GM21390 (cell line): ENCODE results near the gene LRRC74B.
"Not testable (repeated sequence)": the region's sequence is repeated elsewhere in the genome, so short reads cannot be mapped to it uniquely, and the experiment has no call there.

Experiments used
- ATAC-seq: cut with Tn5 transposase; IDR thresholded peaks from one replicate; pipeline ENCODE4 v1.9.1; 2021; ENCODE audit not compliant: unreplicated experiment

LRRC74B gene

DNA sequence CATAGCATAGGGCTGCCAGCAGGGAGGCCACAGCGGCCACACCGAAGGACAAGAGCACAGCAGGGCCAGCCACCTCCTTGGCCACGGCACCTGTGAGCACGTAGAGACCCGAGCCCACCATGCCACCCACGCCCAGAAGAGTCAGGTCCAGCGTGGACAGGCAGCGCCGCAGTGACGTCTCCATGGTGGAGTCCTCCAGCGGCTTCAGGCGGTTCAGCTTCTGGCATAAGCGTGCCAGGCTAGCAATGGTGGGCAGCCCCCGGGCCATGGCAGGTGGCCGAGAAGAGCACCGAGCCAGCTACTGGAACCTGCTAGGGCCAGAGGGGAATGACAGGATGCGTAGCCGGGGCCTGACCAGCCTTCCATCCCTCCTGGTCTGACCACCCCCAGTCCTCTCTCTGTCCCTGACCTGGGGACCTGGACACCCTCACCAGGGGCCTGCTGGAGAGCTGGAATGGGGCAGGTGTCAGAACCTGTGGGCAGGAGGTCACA is 14.2 kb upstream of the LRRC74B start:
- no peak for ATAC-seq

DNA sequence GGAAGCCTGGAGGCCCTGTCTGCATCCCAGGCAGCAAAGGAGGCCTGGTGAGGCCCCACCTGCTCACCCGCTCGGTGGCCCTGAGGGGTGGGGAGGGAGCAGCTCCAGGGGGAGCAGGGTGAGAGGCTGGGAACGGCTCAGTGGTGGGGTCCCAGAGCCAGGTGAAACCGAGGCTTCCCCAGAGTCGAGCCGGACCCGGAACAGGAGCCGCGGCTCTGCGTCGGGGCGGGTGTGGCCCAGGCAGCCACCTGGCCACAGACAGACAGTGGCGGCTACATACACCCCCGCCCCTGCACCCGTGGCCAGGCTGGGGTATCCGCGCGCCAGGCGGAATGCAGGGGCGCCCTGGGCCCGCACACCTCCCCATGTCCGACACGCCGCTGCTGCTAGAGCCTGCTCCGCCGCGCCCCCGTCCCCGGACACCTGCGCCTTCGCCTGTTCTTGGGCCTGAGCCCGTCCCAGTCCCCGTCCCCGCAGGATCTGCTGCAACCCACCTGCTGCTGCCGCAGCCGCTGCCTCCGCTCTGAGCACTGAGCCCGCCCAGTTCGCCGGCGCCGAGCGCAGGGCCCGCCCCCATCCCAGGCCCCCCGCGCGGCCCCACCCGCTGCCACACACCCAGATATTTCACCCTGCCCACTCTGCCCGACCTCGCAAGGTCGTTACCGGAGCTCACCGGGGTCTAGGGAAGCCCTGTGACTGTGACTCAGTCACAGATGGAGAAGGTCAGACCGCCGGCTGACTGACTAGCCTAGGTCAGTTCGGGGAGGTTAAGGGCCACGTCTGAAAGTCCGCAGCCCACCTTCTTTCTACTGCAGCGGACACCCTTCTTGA is 13.5 kb upstream of the LRRC74B start, which contains the start of gene SLC7A4:
TSS of gene SLC7A4 (minus strand) at position 525 of the 831 bp plus-strand sequence. CDS start 749 bp downstream, outside the sequence.
- no peak for ATAC-seq

DNA sequence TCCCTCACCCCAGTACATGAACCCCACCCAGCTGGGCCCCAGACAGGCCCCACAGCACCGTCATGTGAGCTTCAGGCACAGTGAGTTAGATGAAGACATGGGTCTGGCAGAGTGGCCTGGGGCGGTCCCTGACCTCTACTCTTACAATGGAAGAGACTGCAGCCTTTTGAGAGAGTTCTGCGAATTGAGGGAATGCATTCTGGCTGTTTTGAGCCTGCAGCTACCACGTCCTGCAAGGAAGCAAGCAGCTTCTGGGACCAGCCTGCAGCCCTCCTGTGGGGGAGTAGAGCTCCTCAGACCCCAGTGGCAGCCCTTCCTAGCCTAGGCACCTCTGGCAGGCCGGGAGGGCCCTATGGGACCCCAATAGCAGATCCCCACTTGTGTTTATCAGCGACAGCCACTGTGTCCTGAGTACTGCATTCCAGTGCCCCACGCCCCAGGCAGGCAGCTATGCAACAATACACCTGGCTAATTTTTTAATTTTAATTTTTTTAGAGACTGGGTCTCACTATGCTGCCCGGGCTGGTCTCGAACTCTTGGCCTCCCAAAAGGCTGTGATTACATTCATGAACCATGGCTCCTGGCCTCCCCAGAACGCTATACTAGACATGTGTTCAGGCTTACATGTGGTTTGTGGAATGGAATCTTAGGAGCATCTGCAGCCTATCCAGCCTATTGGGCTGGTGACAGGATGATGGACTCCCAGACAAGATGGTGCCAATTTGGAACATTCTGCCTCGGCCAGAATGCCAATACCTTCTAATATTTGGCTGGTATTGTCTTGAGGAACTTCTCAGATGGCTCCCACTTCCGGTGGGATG is 12.7 kb upstream of the LRRC74B start:
- ATAC-seq: no peak

DNA sequence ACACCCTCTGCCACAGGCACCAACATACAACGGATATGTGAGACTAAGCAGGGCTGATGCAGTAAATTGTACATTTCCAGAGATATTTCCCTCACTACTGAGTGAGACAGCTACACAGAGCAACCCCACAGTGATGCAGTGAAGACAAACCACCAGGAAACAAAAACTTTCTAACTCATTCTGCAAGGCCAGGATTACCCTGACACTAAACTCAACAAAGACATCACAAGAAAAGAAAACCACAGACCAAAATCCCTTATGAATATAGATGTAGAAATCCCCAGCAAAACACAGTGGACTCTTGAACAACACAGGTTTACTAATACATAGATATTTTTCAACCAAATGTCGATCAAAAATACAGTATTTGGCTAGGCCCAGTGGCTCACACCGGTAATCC is 11.9 kb upstream of the LRRC74B start:
- no peak for ATAC-seq

DNA sequence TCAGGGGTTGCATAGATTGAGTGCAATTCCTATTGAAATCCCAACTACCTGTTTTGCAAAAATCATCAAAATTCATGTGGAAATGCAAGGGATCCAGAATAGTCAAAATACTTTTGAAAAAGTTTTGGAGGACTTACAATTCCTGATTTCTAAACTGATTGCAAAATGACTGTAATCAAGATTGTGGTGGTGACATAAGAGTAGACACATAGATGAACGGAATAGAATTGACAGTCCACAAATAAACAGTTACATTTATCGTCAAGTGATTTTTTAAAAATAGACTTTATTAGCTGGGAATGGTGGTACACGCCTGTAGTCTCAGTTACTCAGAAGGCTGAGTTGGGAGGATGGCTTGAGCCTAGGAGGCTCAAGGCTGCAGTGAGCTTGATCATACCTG is 10.8 kb upstream of the LRRC74B start:
- no peak for ATAC-seq

DNA sequence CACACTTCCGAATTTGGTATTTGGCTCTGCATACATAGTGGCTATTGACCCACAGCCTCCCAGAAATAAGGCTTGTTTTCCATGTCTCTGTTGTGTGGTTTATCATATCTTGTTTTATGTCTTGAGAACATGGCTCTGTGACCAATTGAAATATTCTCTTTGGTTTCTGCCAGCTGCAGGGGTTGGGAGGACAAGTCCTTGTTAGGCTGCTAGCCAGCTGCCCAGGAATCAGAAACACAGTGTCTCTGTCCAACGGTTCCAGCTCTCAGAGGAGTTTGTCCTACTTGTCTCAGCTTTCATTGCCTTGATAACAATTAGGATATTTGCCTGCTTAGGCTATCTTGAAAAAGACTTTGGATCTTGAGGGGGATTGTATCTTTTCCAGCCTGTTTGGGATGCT is 7.3 kb upstream of the LRRC74B start:
- ATAC-seq: no peak

DNA sequence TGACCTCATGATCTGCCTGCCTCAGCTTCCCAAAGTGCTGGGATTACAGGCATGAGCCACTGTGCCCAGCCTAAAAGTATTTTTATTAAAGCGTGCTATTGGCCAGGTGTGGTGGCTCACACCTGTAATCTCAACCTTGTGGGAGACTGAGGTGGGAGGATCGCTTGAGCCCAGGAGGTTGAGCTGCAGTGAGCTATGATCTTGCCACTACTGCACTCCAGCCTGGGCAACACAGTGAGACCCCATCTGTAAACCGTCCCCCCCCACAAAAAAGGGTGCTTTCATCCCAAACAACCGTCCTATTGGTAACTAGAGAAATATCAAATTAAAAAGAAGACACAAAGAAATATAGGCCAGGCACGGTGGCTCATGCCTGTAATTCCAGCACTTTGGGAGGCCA is 6.6 kb upstream of the LRRC74B start:
- not testable (repeated sequence) for ATAC-seq

DNA sequence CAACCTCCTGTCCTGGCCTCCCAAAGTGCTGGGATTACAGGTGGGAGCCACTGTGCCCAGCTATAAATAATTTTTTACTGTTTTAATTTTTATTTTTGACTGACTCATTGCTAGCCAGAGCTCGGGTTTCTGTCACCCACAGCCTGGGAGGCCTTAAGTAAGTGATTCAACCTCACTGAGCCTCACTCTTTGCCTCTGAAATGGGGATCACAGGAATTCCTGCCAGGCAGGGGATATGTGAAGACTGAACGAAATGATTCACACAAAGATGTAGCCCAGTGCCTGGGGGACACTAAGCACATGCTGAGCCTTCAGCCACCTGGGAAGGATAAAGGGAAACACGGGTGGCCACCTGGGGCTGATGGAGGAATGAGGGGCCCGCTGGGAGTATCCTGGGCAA is 3.8 kb upstream of the LRRC74B start:
- no peak for ATAC-seq

DNA sequence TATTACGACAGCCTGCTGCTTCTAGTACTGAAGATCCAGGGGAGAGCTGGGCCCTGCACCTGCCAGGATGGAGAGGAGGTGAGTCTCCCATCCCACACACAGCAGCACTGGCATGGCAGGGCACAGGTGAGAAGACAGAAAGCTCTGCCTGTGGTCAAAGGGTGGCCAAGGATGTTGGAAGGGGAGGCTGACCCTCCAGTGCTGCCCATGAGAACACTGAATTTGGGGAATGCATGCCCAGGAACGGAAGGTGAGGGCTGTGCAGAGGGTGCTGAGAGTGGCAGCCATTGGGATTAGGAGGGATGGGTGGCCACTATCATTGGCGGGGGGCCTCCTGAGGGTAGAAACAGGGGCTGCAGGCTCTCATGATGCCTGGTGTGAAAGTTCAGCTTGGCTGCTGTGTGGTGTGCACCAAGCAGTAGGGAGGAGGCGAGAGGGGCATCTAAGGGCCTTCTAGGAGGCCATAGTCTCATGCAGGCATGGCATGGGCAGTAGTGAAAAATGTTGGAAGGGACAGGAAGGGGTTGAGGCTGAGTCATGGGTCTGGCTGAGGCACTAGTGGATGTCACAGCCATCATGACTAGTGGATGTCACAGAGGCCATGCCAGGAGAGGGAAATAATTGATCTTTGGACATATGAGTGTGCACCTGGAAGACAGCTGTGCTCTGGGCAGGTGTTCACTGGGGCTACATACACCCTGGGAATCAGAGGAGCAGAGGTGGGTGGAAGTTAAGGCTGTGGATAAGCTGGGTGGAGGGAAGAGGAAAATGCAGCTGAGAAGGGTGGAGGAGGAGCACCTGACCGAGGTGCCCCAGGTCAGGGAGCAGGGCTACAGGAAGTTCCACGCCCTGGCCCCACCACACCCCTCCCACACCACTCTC is 2.5 kb upstream of the LRRC74B start:
- ATAC-seq: no peak

DNA sequence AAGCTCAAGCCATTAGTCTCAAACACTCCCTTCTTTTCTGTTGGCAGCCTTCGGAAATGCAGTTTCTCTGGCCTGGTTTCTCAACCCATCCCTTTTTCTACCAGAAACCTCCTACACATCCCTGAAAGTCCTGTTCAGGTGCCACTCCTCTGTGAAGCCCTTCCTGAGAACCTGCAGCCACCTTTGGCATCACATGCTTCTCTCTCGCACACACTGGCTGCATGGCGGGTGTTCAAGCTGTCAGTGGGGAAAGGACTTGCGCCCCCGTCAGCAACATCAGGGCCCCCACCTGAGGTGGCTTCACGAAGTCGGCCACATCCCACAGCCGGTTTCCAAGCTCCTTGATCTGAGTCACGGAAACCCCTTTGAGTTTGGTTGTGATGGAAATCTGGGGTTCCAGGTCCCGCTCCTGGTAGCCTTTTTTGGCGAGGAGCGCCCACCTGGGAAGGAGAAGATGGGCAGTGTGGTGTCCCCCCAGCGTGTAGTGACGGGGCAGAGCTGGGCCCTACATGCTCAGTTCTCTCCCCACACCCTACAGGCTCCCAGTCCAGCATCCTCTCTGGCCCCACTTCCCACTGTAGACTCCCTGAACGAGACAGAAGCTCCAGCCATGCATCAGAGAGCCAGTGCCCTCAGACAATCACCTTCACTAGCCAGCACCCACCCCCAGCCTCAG is 1.7 kb upstream of the LRRC74B start:
- no peak for ATAC-seq

DNA sequence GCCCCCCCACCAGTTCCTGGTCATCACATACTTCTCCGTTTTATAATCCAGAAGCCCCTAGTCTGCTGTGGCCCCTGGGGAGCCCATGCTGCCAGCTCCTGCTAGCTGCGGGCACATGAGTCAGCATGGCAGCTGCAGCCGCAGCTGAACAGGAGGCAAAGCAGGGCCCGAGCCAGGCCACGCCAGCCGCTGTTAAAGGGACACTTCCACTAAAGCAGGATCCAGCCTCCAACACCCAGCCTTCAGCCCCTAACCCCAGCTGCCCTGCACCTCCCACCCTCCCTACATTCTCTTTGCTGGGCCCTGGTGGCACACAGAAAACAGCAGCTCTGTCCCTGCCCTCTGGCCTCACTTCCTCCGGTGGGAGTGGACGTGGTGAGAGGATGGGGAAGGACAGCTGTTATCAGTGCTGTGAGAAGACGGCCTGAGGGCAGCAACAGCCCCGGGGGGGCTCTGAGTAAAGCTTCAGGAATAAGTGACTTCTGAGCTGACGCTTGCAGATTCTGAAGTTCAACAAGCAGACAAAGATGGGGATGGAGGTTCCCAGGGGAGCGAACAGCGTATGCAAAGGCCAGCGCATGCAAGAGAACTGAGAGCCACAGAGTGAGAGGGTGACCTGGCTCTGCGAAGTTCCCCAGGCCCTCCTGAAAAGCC is 688 bp upstream of the LRRC74B start:
- no peak for ATAC-seq

DNA sequence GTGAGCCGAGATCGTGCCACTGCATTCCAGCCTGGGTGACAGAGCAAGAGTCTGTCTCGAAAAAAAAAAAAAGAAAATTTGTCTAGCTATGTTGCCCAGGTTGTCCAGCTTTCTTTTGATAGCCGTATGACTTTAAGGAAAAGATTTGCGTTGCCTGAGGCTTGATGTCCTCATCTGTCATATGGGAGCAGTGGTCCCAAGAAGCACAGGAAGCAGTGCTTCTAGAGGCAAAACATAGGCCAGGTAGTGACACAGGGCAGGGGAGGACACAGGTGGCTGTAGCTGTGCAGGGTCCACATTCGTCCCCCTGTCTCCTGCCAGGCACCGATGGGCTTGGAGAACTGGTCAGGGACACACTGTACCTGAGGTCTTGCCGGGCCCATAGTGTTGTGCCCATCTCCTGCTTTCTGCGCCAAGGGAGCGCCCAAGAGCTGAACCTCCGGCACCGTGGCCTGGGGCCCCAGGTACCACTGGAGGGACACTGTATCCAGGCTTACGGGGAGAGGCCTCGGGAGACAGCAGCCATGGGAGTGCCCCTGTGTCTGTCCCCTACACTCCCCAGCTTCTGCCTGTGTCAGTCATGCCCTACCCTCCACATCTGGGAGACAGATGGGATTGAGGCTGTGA is 1.4 kb downstream of the LRRC74B start:
- ATAC-seq: no peak

DNA sequence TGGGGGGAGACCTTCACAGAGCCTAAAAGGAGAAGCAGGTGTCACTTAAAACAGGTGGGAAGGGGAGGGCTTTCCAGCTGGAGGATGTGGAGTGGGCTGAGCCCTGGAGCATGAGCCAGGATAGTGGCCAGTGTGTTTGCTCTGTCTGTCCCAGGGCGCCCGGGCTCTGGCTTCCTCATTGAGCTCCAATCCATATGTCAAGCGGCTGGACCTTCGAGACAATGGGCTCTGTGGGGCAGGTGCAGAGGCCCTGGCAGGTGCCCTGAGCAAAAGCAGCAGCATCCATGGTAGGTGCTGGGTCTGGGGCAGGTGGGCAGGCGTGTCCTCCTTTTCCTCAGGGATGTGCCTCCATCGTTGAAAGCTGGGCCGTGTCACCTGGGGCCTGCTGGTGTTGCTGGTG is 2.0 kb downstream of the LRRC74B start:
- ATAC-seq: no peak

DNA sequence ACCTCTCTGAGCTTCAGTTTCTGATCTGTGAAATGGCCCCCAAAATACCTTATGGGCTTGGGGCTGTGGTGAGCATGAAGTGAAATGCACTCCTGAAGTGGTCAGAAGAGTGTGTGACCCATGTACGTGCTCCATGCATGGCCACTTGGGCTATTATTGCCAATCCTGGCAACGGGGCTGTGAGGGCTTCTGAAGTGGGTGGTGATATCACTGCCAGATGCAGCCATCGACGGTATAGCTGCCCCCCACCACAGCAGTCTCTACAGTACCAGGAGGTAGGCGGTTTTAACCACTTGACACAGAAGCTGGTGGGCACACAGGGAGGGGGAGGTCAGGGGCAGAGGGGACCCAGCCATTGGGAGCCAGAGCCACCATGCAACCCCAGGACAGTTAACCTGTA is 2.7 kb downstream of the LRRC74B start:
- not testable (repeated sequence) for ATAC-seq

DNA sequence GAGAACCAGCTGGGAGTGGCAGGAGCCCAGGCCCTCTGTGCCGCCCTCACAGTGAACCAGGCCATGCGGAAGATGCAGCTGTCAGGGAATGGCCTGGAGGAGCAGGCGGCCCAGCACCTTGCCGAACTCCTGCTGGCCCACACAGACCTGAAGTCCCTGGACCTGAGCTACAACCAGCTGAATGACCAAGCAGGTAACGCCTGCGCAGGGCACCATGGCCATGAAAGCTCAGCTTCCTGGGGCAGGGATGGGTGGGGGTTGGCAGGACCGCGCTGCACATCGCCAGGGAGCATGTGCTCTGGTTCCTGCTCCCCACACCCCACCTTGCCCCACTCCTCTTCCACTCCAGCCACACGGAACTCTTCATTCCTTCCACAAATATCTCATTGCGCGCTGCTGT is 3.2 kb downstream of the LRRC74B start:
- not testable (repeated sequence) for ATAC-seq

DNA sequence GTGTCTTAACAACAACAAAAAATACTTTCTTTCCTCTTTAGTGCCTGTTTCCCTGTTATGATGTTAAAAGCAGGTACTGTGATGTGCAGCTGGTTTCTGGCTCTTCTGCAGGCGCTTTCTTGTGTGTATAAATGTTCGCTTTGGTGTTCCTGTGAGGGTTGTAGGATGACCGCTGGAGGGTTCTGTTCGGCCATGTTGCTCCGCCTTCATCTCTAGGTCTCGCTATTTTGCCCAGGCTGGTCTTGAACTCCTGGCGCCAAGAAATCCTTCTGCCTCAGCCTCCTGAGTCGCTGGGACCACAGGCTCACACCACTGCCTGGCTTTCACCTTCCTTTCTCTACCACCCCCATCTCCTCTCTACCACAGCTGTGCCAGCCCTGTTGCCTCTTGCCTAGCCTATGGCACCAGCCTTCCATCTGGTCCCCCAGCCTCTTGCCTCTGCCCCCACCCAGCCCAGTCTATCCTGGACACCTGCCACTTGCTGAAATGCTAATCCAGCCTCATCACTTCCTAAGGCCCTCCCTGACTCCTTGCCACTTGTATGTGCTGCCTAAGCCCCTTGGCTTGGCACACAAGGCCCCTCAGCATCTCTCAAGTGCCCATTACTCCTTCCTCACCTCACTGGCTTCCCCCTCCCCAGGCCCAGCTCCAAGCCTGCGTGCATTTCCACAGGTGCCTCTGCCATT is 5.5 kb downstream of the LRRC74B start:
- no peak for ATAC-seq

DNA sequence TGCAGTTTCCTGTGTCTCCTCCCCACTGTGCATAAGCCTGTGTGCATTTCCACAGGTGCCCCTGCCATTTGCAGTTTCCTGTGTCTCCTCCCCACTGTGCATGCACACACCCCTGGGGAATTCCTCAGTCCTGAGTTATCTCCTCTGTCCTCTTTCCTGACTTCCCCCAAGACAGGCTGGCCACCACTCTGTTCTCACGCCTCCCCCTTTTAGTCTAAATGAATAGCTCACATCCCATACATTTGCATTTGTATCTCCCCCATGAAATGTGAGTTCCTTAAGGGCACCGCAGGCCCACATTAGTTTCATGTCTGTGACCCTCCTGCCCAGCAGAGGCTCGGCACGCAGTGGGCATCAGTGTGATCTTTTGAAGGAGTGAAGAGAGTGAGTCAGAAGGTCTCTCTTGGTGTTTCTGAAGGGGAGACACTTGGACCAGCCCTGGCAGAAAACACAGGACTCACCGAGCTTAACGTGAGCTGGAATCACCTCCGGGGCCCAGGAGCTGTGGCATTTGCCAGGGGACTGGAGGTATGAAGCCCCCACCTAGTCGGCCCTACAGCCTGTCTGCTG is 6.2 kb downstream of the LRRC74B start:
- ATAC-seq: no peak

DNA sequence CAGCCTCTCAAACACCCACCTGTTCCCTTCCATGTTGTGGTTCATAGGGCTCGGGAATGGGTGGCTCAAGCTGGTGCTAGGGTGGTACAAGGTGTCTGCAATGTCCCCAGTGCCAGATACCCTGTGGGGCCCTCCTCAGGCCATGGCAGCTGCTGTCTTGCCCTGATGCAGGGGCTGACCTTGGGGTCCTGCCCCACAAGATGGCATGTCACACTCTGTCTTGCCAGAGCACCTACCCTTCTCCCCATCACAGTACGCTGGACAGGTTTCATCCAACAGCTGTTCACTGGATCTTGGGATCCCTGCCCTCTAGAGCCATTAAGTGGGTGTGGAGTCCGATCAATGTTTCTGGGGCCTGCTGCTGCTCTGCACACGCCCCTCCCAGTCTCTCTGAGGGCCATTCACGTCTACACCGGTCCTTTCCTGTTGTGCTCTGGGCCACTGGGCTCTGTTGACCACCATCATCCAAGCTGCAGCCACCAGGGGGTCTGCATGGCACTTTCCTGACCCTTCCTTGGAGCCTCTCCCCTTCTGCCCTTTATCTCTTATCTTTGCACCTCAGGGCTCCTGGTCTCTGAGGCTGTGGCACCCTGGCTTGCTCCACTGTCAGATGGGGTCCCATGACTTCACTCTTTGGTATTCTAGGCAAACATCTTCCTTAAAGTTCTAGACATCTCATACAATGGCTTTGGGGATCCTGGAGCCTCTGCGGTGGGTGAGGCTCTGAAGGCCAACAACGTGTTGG is 7.1 kb downstream of the LRRC74B start:
- no peak for ATAC-seq
